ENCODE results near the gene SPPL2B. TPM values are rescaled to one million over a fixed set of nuclear protein-coding genes. Genes with fewer than 3 reads are reported as not detected.

SPPL2B gene
- total RNA-seq, 1 experiment from 2014 or later, result 18.2 TPM

DNA sequence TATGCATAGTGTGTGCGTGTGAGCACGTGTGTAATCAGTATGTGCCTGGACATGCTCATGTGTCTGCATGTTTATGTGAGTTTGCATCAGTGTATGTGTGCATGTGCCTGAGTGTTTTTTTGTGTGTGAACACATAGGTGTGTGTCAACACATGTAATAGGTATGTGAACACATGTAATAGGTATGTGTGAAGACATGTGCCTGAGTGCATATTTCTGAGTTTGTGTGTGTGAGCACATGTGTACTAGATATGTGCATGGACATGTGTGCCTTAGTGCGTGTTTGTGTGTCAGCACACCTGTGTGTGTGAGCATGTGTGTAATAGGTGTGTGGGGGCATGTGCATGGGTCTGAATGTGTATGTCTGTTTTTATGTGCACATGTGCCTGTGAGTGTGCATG, 7.4 kb downstream of the SPPL2B start:
- peaks cover 5% of the 10 kb centered on the region; the same call in 1 of the 2 replicates for H3K9me3 ChIP-seq (ENCODE audit: low read length)
- H3K9ac ChIP-seq (ENCODE audit: low read length), result no peak overlapping the region
- 0 out of 2 replicates have a peak, but pooled peaks cover 7% of the 10 kb centered on the region for H3K36me3 ChIP-seq (ENCODE audit: insufficient read depth, low read length)
- H3K27me3 ChIP-seq (ENCODE audit: low read length), result no peaks in the 10 kb centered on the region
- no peak overlapping the region for H3K4me3 ChIP-seq (ENCODE audit: low read length)
- no peaks in the 10 kb centered on the region; the same call in 1 of the 2 replicates for H4K20me1 ChIP-seq (ENCODE audit: insufficient read depth, low read depth, low read length)
- no peaks in the 10 kb centered on the region for H3K9me2 ChIP-seq (replicated peaks; ENCODE audit: insufficient read depth, low read length)
- H3K27ac ChIP-seq (ENCODE audit: low read length), result no peak overlapping the region
- H2AFZ ChIP-seq (ENCODE audit: low read length), result no peak overlapping the region
- peaks cover 20% of the 10 kb centered on the region for H3K4me1 ChIP-seq (ENCODE audit: low read length)
- DNase-seq, result no peak
- H3K79me2 ChIP-seq (ENCODE audit: low read length), result peaks cover 51% of the 10 kb centered on the region
- no peak overlapping the region for H3K4me2 ChIP-seq (ENCODE audit: low read depth, low read length, poor library complexity, severe bottlenecking)

DNA sequence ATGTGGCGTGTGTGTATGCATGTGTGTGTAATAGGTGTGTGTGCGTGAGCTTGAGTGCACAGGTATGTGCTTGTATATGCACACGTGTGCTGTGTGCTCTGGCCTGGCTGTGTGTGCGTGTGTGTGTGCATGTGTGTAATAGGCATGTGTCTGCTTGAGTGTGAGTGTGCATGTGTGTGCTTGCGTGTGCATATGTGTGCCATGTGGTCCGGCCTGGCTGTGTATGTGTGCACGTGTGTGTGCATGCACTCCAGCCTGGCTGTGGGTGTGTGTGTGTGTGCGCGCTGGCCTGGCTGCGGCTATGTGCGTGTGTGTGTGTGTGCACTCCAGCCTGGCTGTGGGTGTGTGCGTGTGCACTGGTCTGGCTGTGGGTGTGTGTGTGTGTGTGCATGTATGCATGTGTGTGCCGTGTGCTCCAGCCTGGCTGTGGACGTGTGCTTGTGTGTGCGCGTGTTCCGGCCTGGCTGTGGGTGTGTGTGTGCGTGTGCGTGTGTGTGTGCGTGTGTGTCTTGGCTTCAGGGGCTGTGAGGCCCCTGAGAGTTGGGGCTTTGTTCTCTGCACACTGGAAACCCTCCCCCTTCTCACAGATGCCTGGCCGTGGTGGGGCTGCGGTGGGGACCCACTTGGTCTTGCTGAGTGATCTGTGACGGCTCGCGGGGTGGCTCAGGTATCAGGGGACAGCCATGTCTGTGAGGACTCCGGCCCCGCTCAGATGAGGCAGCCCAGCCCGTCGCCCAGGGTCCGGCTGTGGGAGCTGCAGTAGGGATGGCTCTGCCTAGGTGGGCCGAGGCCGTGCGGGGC, 8.2 kb downstream of the SPPL2B start:
- no peaks in the 10 kb centered on the region for H3K27me3 ChIP-seq (ENCODE audit: low read length)
- peaks cover 5% of the 10 kb centered on the region; the same call in 1 of the 2 replicates for H3K9me3 ChIP-seq (ENCODE audit: low read length)
- H3K36me3 ChIP-seq (ENCODE audit: insufficient read depth, low read length), result 0 out of 2 replicates have a peak, but pooled peaks cover 7% of the 10 kb centered on the region
- DNase-seq, result no peak
- H3K4me2 ChIP-seq (ENCODE audit: low read depth, low read length, poor library complexity, severe bottlenecking), result no peak overlapping the region
- H4K20me1 ChIP-seq (ENCODE audit: insufficient read depth, low read depth, low read length), result no peaks in the 10 kb centered on the region; the same call in 1 of the 2 replicates
- H3K27ac ChIP-seq (ENCODE audit: low read length), result no peak overlapping the region
- H3K4me1 ChIP-seq (ENCODE audit: low read length), result peaks cover 11% of the 10 kb centered on the region
- no peak overlapping the region for H2AFZ ChIP-seq (ENCODE audit: low read length)
- peaks cover 42% of the 10 kb centered on the region for H3K79me2 ChIP-seq (ENCODE audit: low read length)
- no peaks in the 10 kb centered on the region for H3K9me2 ChIP-seq (replicated peaks; ENCODE audit: insufficient read depth, low read length)
- no peak overlapping the region for H3K9ac ChIP-seq (ENCODE audit: low read length)
- H3K4me3 ChIP-seq (ENCODE audit: low read length), result no peak overlapping the region

DNA sequence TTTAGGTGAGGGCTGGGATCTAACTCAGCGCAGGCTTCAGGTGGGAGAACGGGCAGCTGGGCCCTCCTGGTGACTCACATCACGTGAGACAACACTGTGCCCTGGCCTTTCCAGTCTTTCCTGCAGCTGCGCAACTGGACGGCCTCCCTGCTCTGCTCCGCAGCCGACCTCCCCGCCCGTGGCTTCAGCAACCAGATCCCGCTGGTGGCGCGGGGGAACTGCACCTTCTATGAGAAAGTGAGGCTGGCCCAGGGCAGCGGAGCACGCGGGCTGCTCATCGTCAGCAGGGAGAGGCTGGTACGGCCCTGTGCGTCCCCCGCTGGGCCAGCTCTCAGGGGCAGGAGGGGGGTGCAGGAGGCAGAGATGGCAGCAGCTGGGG, 8.8 kb downstream of the SPPL2B start:
- no peak overlapping the region for H3K9ac ChIP-seq (ENCODE audit: low read length)
- H3K4me2 ChIP-seq (ENCODE audit: low read depth, low read length, poor library complexity, severe bottlenecking), result no peak overlapping the region
- H3K79me2 ChIP-seq (ENCODE audit: low read length), result peaks cover 37% of the 10 kb centered on the region
- no peaks in the 10 kb centered on the region for H3K27me3 ChIP-seq (ENCODE audit: low read length)
- no peaks in the 10 kb centered on the region; the same call in 1 of the 2 replicates for H4K20me1 ChIP-seq (ENCODE audit: insufficient read depth, low read depth, low read length)
- H3K27ac ChIP-seq (ENCODE audit: low read length), result no peak overlapping the region
- no peaks in the 10 kb centered on the region for H3K9me2 ChIP-seq (replicated peaks; ENCODE audit: insufficient read depth, low read length)
- DNase-seq, result no peak
- H3K4me3 ChIP-seq (ENCODE audit: low read length), result no peak overlapping the region
- H2AFZ ChIP-seq (ENCODE audit: low read length), result no peak overlapping the region
- H3K36me3 ChIP-seq (ENCODE audit: insufficient read depth, low read length), result 0 out of 2 replicates have a peak, but pooled peaks cover 7% of the 10 kb centered on the region
- H3K9me3 ChIP-seq (ENCODE audit: low read length), result peaks cover 5% of the 10 kb centered on the region; the same call in 1 of the 2 replicates
- peaks cover 5% of the 10 kb centered on the region for H3K4me1 ChIP-seq (ENCODE audit: low read length)

DNA sequence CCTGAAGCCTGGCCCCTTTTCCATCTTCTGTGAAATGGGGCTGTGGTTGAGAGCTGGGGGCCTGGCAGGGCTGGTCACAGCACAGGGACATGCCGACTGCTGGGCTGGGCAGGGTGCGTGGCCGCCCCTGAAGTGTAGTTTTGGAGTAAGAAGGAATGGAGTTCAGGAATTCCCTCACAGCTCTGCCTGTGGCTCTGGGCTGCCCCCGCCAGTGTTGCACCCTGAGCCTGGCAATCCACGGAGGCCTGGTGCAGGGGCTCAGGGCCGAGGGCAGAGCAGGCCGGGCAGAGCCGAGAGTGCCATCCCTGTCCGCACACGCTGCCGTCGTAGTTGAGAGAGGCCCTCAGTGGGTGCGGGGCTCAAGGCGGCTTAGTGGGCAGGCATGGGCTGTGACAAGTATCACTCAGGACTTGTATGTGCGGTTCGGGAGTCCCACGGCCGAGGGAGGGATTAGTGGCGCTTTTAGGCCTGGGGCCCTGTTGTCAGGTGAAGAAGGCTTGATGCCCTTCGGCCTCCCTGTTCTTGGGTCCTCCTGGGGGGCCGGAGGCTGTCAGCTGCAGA, 9.7 kb downstream of the SPPL2B start:
- Histone ChIP-seq H3K9ac (ENCODE audit: low read length) (no peak overlapping the region), H3K4me2 (ENCODE audit: low read depth, low read length, poor library complexity, severe bottlenecking) (no peak overlapping the region), H4K20me1 (ENCODE audit: insufficient read depth, low read depth, low read length) (no peaks in the 10 kb centered on the region; the same call in 1 of the 2 replicates), H3K27ac (ENCODE audit: low read length) (no peak overlapping the region), H3K79me2 (ENCODE audit: low read length) (peaks cover 29% of the 10 kb centered on the region), H3K9me3 (ENCODE audit: low read length) (peaks cover 5% of the 10 kb centered on the region; the same call in 1 of the 2 replicates), H3K36me3 (ENCODE audit: insufficient read depth, low read length) (0 out of 2 replicates have a peak, but pooled peaks cover 7% of the 10 kb centered on the region), H3K27me3 (ENCODE audit: low read length) (no peaks in the 10 kb centered on the region), H2AFZ (ENCODE audit: low read length) (no peak overlapping the region), H3K4me3 (ENCODE audit: low read length) (no peak overlapping the region), H3K4me1 (ENCODE audit: low read length) (no peaks in the 10 kb centered on the region), H3K9me2 (replicated peaks; ENCODE audit: insufficient read depth, low read length) (no peaks in the 10 kb centered on the region)
- no peak for DNase-seq

DNA sequence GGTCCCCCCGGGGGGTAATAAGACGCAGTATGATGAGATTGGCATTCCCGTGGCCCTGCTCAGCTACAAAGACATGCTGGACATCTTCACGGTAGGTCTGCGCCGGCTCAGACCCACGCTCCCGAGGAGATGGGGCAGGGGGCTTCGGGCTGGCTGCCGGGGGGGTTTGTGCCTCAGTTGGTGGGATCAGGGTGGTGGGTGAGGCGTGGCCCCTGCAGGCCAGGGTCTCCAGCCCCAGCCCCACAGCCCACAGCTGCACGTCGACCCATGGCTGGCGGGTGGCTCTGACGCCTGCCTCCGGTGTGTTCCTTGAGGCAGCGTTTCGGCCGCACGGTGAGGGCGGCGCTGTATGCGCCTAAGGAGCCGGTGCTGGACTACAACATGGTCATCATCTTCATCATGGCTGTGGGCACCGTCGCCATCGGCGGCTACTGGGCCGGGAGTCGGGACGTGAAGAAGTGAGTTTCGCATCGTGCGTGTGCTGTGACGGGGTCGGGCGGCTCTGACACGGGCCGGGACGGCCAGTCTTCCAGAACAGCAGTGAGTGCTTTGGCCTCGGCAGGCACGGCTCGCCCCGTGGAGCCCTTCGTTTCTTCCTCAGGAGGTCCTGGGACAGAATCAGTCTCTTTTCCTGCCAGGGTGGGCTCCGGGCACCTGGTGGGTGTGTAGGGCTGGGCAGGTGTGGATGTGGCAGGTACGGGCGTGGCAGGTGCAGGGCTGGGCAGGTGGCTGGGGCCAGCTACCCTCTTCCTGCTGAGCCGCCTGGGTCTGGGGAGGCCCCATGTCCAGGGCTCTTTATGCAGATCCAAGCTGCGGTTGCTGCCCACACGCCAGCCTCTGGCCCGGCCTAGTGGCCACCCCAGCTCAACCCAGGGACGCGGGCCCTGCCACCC, 10.5 kb downstream of the SPPL2B start:
- Histone ChIP-seq H3K79me2 (ENCODE audit: low read length) (peaks cover 20% of the 10 kb centered on the region), H4K20me1 (ENCODE audit: insufficient read depth, low read depth, low read length) (no peaks in the 10 kb centered on the region; the same call in 1 of the 2 replicates), H3K9me3 (ENCODE audit: low read length) (peaks cover 5% of the 10 kb centered on the region; the same call in 1 of the 2 replicates), H3K9me2 (replicated peaks; ENCODE audit: insufficient read depth, low read length) (no peaks in the 10 kb centered on the region), H3K36me3 (ENCODE audit: insufficient read depth, low read length) (0 out of 2 replicates have a peak, but pooled peaks cover under 1% of the 10 kb centered on the region), H3K9ac (ENCODE audit: low read length) (no peak overlapping the region), H3K27ac (ENCODE audit: low read length) (no peak overlapping the region), H3K4me2 (ENCODE audit: low read depth, low read length, poor library complexity, severe bottlenecking) (no peak overlapping the region), H3K4me3 (ENCODE audit: low read length) (no peak overlapping the region), H2AFZ (ENCODE audit: low read length) (no peak overlapping the region), H3K27me3 (ENCODE audit: low read length) (no peaks in the 10 kb centered on the region), H3K4me1 (ENCODE audit: low read length) (no peaks in the 10 kb centered on the region)
- DNase-seq, result no peak

DNA sequence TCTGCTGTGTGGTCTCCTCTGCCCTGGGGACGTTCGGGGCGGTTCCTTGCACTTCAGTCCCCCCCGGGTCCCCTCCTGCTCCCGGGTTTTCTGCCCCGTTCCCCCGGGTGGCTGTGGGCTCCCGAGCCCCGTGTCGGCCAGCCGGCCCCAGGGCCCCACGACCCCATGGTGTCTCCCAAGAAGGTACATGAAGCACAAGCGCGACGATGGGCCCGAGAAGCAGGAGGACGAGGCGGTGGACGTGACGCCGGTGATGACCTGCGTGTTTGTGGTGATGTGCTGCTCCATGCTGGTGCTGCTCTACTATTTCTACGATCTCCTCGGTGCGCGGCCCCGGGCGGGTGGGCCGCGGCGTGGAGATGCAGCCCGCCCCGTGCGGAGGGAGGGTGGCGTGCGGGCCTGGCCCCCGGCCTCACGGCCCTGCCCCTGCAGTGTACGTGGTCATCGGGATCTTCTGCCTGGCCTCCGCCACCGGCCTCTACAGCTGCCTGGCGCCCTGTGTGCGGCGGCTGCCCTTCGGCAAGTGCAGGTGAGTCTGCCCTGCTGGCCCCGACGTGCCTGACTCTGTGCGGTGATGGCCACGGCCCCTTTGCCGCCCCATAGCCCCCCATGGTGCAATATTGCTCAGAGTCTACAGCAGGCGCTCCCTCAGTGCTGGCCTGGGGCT, 11.3 kb downstream of the SPPL2B start:
- H3K9me3 ChIP-seq (ENCODE audit: low read length), result peaks cover under 1% of the 10 kb centered on the region; the same call in 1 of the 2 replicates
- H3K4me1 ChIP-seq (ENCODE audit: low read length), result no peaks in the 10 kb centered on the region
- H3K79me2 ChIP-seq (ENCODE audit: low read length), result peaks cover 14% of the 10 kb centered on the region
- DNase-seq, result no peak
- no peaks in the 10 kb centered on the region; the same call in 1 of the 2 replicates for H4K20me1 ChIP-seq (ENCODE audit: insufficient read depth, low read depth, low read length)
- H3K4me3 ChIP-seq (ENCODE audit: low read length), result no peak overlapping the region
- no peaks in the 10 kb centered on the region for H3K36me3 ChIP-seq (ENCODE audit: insufficient read depth, low read length)
- no peaks in the 10 kb centered on the region for H3K9me2 ChIP-seq (replicated peaks; ENCODE audit: insufficient read depth, low read length)
- no peak overlapping the region for H3K27ac ChIP-seq (ENCODE audit: low read length)
- H3K4me2 ChIP-seq (ENCODE audit: low read depth, low read length, poor library complexity, severe bottlenecking), result no peak overlapping the region
- H2AFZ ChIP-seq (ENCODE audit: low read length), result no peak overlapping the region
- H3K9ac ChIP-seq (ENCODE audit: low read length), result no peak overlapping the region
- H3K27me3 ChIP-seq (ENCODE audit: low read length), result no peaks in the 10 kb centered on the region

DNA sequence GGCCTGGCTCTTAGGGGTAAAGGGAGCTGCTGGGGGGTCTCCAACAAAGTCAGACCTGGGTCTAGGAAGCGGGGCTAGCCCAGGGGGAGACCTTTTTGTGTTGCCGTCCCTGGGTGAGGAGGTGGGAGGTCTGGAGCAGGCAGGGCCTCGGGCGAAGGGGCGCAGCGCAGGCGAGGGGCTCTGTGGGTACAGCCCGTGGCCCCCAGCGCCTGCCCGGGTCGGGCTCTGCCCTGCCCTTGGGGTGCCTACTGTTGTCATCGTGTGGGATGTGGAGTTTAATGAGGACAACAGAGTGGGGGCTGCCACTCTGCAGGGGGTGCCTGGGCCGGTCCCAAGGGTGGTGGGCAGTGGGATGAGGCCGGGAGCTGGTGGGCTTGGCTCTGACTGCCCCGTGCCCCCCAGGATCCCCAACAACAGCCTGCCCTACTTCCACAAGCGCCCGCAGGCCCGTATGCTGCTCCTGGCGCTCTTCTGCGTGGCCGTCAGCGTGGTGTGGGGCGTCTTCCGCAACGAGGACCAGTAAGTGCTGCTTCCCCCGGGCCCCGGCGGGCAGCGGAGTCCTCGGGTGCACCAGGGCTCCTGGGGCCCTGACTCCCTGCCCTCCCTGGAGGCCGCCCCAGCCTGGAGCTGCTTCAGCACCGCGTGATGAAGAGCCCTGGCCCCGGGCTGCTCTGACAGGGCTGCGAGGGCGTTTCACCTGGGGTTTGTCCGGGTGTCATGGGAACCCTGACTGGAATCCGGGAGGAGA, 12.2 kb downstream of the SPPL2B start:
- no peaks in the 10 kb centered on the region for H3K36me3 ChIP-seq (ENCODE audit: insufficient read depth, low read length)

More for the DNA sequence above, 12.2 kb downstream of the SPPL2B start:
- Histone ChIP-seq H3K27ac (ENCODE audit: low read length) (no peak overlapping the region), H4K20me1 (ENCODE audit: insufficient read depth, low read depth, low read length) (no peaks in the 10 kb centered on the region; the same call in 1 of the 2 replicates), H3K9ac (ENCODE audit: low read length) (no peak overlapping the region), H2AFZ (ENCODE audit: low read length) (no peak overlapping the region), H3K9me2 (replicated peaks; ENCODE audit: insufficient read depth, low read length) (no peaks in the 10 kb centered on the region), H3K4me1 (ENCODE audit: low read length) (no peaks in the 10 kb centered on the region), H3K79me2 (ENCODE audit: low read length) (peaks cover 10% of the 10 kb centered on the region), H3K4me2 (ENCODE audit: low read depth, low read length, poor library complexity, severe bottlenecking) (no peak overlapping the region), H3K27me3 (ENCODE audit: low read length) (no peaks in the 10 kb centered on the region), H3K9me3 (ENCODE audit: low read length) (no peaks in the 10 kb centered on the region), H3K4me3 (ENCODE audit: low read length) (no peak overlapping the region)
- no peak for DNase-seq

All from Karpas-422 (cell line).